RKO (cell line): ENCODE data around the gene PRKCE.

ENCODE experiments used
- DNase-seq: peaks from one replicate; pipeline ENCODE4 v3.0.0-alpha.2; 2016; ENCODE audit warnings: low spot score

The PRKCE gene

DNA sequence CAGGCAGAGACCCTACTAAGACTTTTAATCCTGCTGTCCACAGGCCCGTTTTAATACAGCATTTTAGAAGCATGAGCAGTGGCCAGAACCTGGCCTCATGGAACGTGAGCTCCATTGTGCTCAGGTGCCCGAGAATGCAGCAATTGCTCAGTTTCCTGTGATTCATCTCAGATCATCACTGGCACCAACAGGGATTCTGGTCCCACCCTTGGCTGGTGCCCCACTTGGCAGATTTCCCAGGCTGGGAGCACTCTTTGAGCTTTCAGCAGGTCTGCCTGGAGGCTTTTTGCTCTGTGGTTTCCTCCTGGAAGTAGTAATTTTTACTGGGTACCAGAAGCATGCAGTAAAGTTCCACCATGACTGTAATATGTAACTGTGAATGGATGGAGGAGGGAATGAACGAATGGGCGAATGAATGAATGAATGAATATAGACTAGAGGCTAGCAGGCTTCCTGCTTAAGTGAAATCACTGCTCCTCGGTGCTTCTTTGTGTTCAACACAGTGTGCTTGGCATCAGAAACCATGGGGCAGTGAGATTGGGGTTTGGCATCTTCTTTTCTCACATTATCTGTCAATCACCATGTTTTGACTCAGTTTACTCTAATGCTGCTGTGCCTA lies 312.9 kb downstream of the PRKCE start:
- DNase-seq, result peak; percentile 74

DNA sequence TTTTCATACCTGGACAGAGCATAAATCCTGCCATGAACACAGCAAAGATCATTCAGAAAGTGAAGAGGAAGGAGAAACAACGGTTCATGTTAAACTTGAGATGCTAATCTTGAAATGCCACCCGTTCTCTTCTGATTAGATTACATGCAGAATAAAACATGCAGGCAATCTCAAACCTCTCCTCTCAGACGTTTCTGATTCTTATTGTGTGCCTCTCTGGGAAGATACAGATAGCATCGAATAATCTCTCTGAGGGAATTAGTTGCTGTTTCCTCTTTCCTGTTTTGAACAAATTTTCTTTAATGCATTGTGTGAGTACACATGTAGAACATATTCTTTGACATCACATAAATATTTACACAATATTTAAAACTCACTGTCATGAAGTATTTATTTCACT lies 313.4 kb downstream of the PRKCE start:
- no peak for DNase-seq

DNA sequence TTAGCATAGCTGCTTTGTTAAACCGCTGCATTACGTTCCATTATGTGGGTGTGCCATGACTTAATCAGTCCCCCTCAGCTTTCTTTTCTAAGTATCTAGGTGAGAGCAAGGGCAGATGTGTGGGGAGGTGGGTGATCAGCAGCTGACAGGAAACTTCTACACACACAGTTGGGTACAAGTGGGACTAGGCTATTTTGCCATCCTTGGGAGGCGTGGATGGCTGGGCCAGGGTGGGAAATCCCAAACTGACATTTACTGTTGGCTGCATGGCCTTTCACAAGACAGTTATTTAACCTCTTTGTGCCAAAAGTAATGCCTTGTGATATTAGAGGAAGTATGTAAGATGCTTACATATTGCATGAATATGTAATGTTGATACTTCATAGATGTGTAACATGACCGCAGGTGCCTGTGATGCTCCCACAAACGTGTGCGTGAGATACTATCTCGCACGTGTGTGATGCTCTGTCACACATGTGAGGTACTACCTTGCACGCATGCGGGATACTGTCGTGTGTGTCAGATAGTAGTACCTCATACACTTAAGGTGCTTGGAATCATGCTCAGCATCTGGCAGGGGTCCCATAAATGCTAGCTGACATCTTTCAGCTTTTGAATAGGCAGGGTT lies 314.5 kb downstream of the PRKCE start:
- no peak for DNase-seq

DNA sequence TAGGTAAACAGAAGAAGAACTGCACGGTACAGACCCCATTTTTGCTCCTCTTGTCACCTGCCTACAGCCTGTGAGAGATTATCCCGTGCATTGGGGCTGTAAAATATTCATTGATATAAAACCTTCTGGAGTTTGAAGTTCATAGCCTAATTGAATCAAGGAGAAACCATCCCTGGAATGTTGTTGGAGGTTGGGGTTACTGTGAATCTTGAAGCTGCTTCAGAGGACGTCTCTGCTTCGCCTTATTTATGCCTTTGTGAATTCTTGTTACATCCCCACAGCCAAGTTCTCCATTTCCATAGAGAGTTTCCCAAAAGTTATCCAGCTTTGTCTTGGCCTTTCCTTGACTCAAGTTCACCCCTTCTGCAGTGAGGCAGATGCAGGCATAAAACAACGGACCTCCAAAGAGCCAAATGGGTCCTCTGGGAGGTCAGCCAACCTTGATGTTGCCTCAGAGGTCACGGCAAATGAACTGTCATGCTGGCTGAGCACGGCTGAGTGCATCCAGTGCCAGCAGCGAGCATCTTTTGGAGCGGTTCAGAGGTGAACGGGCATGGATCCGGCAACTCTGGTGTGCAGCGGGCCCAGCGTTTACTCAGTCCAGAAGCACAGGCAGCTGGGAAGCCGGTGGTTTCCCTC lies 317.6 kb downstream of the PRKCE start:
- DNase-seq, result no peak

DNA sequence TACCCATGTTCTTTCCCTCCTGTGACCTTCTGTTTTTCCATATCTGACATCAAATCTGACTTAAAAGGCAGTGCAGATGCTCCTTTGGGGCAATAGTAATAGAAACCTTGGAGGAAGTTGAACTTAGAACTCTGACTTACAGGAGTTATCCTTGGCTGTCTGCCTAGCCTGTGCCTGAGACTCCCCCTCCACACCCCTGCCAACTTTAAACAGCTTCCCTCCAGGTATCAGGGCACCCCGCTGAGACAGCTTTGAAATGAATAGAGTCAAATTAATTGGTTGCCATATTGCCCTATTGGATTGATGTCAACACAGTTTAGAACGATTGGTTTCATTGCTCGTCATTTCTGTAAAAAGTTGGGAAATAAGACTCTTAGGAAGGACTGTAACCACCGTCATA lies 322.0 kb downstream of the PRKCE start:
- DNase-seq, result no peak

DNA sequence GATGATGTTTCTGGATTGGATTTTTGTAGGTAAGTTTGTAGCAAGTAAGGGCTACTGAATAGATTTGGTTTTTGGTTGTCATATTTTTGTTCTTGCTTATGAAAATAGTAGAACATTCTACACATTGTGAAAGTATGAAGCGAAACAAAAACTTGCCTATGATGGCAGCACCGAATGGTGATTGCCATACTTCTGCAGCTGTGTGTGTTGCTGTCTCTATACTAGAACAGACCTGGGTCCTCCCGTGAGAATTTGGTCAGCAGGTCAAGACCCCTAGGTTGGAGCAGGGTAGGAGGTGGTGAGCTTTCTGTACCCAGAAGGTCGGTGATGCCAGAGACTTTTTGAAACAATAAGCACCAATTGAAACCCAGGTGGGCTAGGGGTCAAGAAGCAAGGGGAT lies 322.6 kb downstream of the PRKCE start:
- no peak for DNase-seq

DNA sequence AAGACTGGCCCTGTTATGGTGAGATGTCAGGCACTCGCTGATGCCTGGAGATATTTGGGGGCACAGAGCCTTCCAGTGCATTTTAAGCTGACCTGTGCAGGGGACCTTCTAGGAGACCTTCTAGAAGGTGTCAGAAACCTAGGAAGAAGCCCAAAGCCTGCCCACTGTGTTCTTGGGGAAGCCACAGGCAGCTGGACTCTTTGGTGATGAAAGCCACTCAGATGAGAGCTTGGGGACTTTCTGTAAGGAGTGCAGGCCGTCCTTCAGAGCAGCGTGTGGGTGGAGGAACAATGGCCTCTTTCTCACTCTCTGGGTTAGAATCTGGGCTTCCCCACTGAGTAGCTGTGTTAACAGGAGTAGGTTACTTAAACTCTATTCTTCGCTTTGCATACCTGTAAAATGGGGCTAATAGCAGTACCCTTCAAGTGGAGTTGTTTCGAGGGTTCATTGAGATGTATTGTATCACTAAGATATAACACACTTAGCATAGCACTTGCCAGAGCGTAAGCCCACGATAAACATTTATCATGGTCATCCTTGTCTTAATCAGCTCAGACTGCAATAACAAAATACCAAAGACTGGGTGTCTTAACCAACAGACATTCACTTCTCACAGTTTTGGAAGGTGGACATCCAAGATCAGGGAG lies 323.4 kb downstream of the PRKCE start:
- DNase-seq, result no peak

DNA sequence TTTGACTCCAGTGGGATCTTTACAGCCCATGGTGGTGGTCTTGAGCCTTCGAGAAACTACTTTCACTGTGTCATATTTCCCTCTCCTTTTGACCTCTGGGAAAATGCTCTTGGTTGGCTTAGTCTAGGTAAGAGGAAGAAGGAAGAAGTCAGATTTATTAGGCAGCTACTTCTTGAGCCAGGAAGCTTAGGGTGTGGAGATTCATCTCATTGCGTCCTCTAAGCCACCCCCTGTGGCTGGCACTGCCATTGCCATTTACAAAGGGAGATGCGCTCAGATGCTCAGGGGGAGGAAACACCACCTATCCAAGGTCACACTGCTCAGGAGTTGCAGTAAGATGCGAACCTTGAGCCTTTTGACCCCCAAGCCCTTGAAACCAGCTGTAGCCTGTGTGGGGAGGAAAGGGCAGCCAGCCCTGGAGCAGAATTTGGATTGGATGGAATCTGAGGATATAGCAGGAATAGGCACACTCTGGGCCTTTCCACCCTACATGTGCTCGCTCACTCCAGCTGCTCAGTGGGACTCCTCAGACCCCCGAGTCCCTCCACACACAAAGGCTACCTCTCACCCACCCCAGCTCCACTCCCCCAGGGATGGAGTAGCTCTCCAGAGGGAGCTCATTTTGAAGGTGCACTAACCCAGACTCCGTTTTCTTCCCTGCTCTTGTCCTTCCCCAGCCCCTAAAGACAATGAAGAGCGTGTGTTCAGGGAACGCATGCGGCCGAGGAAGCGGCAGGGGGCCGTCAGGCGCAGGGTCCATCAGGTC lies 324.5 kb downstream of the PRKCE start:
- no peak for DNase-seq

DNA sequence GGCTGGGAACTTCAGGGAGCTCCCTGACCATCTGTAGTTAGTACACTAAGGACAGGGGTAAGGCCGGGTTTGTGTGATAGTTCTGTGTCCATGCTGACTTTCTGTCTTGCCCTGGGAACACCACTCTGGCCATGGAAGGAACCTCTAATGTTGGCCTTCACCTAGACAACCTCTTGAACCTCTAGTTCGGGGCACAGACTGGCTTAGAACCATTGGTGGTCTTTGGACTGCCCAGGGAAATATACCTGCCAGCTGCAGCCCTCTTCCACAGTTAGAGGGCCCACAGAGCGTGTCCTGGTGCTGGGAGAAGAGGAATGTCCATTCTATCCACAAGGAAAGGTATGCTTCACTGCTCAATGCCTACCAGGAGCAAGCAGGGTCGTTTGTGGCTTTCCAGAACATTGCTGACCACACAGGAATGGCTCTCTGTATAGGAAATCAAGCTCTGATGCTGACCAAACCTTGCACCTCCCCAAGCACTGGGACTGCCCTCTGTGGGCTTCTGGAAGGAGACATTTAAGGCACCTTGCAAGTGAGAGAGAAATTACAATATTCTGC lies 326.9 kb downstream of the PRKCE start:
- DNase-seq, result no peak

DNA sequence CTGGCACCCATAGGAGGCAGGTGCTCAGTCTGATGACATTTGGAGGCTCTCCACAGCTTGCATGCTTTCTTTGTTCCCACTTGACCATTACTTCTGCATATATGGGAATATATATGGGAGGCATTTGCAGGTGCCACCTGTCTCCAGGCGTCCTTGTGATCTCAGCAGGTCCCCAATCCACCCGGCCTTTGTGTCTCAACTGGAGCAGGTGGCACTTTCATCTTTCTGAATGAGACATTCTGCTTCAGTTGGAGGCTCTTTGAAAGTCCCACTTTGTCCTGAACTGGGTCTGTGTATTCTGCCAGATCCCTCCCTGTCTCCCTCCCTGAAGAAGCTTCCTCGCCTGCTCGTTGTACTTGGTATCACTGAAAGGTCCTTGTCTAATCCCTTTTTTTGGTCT lies 327.6 kb downstream of the PRKCE start:
- DNase-seq, result no peak

DNA sequence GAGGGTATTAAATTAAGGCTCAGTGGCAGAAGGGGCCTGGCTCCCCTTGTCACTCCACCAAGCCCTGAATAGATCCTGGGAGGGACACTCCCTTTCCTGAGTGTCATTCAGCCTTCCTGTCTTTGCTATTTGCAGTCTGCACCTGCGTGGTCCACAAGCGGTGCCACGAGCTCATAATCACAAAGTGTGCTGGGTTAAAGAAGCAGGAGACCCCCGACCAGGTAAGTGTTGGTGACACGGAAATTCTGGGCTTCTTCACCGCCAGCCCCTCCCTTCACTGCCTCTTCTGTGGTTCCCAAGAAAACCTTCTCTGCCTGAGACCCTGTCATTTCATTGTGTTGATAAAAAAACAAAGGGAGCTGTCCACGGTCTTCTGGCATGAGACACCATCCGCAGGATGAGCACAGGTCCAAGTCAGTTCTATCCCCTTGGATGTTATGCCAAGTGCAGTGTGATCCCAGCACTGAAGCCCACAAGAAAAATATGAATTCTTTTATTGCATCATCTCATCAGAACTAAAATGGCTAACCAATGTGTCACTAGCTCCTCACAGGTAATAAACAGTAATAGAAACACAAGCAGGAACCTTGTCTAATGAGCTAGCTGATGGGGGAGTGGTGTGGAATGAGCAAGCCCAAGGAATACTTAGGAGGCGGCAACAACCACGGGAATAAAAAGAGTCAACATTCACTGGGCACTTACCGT lies 328.8 kb downstream of the PRKCE start:
- no peak for DNase-seq

DNA sequence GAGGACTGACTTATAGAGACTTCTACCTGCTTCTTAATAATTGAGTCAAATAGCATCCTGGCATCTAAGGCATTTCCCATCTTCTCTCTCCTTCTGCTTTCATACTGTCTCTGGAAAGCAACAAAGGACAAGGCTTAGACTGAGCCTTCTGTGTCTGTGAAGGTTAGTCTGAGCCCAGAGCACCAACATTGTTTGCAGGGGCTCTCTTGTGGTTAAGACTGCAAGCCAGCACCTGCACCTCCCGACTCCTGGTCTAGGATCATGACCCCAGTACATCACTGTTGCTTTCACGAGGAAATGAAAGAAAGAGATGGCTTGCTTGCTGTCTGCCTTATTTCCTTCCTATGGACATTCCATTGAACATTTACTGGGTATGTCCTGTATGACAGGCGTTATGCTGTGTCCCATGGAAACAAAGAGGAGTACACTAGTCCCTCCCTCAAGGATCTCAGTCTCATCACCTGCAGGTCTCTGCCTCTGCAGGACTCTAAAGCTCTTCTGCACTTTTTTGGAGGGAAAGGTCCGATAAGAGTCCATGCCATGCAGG lies 330.0 kb downstream of the PRKCE start:
- DNase-seq, result no peak

DNA sequence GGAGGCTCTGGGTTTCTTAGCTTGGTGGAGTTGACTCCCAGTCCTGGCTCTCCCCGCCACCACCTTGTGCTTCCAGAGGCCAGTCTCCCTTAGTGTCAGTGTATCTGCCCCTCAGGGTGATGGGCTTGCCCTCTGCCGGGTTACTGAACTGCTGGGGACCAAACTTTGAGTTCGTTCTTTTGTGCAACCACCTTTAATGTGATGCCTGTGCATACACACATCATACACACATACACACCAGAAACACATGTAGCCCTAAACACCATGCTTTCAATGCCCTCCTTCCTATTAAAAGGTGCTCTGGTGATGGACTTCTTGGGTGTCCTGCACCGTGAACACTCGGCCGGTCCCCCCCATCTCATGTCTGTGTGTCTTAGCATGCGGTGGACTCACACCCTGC lies 330.6 kb downstream of the PRKCE start:
- no peak for DNase-seq

DNA sequence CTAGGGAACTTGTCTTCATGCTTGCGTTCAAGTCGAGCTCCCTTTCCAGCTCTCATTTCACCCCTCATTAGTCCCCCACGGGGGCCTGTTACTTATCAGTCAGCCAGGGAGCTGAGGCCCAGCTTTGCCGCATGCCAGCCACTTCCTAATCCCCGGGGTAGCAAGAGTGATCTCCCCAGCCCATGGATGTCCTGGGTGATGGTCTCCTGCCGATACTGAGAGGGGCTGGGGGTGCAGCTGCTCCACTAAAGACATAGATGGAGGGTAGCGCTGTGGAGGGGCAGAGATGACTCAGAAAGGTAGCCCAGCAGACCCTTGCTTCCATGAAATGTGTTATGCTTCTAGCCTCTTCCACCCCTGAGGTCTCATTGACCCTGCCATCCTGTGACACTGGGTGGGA lies 331.7 kb downstream of the PRKCE start:
- no peak for DNase-seq

DNA sequence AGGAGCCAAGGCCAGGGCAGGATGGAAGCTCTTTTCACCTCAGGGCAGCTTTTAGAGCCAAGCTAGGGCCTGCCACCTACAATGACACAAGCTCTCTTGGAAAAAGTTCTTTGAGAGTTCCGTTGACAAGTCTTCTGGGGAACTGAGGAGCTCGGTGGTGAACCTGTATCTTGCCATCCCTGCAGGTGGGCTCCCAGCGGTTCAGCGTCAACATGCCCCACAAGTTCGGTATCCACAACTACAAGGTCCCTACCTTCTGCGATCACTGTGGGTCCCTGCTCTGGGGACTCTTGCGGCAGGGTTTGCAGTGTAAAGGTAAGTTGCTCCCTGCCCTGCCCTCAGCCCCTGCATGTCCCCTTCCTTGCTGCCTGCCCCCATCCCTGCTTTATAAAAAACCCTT lies 332.9 kb downstream of the PRKCE start:
- DNase-seq, result no peak

DNA sequence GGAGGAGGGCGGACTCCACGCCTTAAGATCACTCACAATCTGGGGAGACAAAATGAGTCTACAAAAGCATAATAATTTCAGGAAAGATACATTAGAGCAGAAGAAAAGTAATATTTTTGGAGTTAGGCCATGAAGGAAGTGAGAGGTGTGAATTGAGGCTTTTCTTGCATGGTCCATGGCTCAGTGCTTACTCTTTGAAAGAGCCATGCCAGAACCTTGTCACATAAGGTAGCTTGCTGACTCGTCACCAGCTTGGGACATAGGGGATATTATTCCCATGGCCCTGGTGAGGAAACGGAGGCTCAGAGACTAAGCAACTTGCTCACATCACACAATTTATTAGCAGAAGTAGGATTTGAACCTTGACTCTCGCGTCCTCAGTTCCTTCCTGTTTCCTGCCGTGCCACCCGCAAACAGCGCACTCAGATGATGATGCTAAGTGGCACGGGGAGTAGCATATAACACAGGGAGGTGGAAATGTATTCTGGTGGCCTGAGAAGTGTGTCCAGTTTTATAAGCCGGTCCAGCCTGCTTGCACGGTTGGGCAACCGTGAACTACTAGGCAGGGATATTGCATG lies 333.5 kb downstream of the PRKCE start:
- no peak for DNase-seq

DNA sequence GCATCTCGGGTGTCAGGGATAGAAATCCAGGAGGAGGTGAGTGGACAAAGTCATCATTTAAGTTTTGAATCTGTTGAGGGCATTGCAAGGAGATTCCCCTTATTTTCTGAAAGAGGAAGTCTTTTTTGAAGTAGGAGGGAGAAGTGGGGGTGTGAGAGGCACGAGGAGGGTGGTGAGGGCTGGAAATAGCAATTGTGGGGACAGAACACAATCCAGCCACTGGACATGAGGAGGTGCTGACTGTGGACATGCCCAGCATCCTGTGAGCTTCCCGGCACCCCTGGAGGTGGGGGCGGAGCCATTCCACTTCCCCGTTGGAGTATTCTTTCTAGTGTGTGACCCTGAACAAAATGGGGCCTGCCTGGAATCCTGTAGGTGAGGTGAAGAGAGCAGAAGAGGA lies 335.0 kb downstream of the PRKCE start:
- DNase-seq, result no peak

DNA sequence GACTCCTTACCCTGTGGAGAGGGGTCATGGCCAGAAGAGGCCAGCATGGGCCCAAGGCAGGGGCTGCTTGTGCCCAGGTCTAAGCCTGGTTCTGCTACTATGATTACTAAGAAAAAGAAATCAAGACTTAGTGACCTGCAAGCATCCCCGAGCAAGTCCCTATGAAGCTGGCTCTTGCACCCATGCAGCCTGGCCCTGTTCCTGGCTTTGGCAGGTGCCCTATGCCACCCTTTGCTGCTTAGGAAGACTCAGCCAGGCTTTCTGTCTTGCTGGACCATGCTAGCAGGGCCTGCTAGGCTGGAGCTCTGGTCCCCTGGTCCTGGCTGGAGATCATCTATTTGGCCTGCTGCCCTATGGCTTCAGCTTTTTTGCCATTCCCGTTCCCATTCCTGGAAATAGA lies 336.4 kb downstream of the PRKCE start:
- DNase-seq, result no peak

DNA sequence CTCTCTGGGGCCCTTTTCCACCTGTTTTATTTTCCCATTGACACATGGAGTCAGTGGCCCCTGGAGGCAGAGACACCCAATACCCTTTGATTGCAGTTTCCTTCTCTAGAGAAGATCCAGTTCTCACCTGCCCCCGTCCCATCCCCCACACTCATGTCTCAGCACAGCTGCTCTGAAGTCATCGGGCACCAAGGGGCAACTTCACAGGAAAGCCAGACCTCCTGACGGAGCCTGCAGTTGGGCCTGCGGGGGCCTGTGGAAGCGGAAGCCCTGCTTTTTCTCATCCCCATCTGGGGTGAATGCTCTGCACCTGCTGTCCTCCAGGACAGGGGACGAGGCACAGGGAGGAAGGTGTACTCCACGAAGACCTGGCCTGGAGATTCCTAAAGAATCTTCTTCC lies 337.4 kb downstream of the PRKCE start:
- no peak for DNase-seq

DNA sequence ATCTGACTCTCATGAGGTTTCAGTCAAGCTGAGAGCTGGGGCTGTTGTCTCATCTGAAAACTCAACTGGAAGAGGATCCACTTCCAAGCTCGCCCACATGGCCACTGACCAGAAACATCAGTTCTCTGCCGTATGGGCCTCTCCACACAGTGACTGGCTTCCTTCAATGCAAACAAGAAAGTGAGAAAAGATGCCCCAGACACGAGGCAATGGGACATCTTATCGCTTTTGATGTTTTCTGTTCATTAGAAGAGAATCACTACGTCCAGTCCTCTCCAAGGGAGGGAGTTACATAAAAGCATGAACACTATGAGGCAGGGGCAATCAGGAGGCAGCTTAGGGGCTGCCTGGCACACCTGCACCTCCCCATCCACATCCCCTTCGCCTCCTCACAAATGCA lies 338.7 kb downstream of the PRKCE start:
- DNase-seq, result no peak
